H1 (cell line): Measurements from ENCODE around the gene FGD6. TPM values are rescaled to one million over a fixed set of nuclear protein-coding genes. Genes with fewer than 3 reads are reported as not detected.

Experiments
- EGR1 ChIP-seq: IDR thresholded peaks from 2 replicates; pipeline ENCODE4 v1.6.1; 2011; ENCODE audit warnings: low read depth, low read length, borderline replicate concordance
- EP300 ChIP-seq, 2 experiments: IDR thresholded peaks; 1 replicate in 1 of 2; 2 replicates in 1 of 2; pipeline ENCODE4 v1.6.1; 2011 to 2012; ENCODE audit warnings: low read depth in 2 of 2, low read length in 2 of 2, mild to moderate bottlenecking in 2 of 2, borderline replicate concordance in 1 of 2, inconsistent platforms in 1 of 2, moderate library complexity in 1 of 2
- PHF8 ChIP-seq: fragments of 200-600 bp; sonication (generic); conservative IDR thresholded peaks from 2 replicates; pipeline ENCODE4 v1.7.1; 2012; ENCODE audit warnings: low read depth, mild to moderate bottlenecking, inconsistent platforms, low read length, moderate library complexity
- POLR2A ChIP-seq, 2 experiments: IDR thresholded peaks; 1 replicate in 1 of 2; 2 replicates in 1 of 2; pipeline ENCODE4 v1.6.1; 2011; ENCODE audit warnings: low read depth in 2 of 2, low read length in 2 of 2, mild to moderate bottlenecking in 2 of 2; ENCODE audit errors: control extremely low read depth in 1 of 2
- POLR2AphosphoS5 ChIP-seq: IDR thresholded peaks from 2 replicates; pipeline ENCODE4 v1.6.1; 2011; ENCODE audit warnings: low read depth, low read length
- SIN3A ChIP-seq, 2 experiments: IDR thresholded peaks in 1 of 2; conservative IDR thresholded peaks in 1 of 2; 2 replicates each; pipeline ENCODE4 v1.6.1; 2011 to 2012; ENCODE audit warnings: low read length in 2 of 2, improper control_type of control experiment in 1 of 2, low read depth in 1 of 2, mild to moderate bottlenecking in 1 of 2
- polyA plus RNA-seq, 7 experiments: library from polyadenylated mRNA; depleted of rRNA in 3 of 7; stranded (reverse) in 5 of 7; unstranded in 2 of 7; fragments of >200 nt in 5 of 7; fragments of 200-250 nt in 2 of 7; gene quantifications; 1 replicate in 5 of 7; 2 replicates in 1 of 7; 4 replicates in 1 of 7; pipeline versions ENCODE4 v1.2.1 to v1.2.3, GENCODE V29; 2011 to 2013; ENCODE audit warnings: missing spikeins in 2 of 7, mixed read lengths in 2 of 7
- total RNA-seq: library from RNA; stranded (reverse); fragmentation: NEBNext Ultra II Directional; extraction: Animal tissue kit (Norgen Biotek cat#: 25700); gene quantifications from 2 replicates; pipeline ENCODE4 v1.2.1, GENCODE V29; 2021

Gene FGD6
- total and polyA plus RNA-seq, 2 of the 8 experiments (the other 6 are each of a cell fraction or from before 2014, with no cell fraction given) = 12.2 to 24.3 TPM

DNA sequence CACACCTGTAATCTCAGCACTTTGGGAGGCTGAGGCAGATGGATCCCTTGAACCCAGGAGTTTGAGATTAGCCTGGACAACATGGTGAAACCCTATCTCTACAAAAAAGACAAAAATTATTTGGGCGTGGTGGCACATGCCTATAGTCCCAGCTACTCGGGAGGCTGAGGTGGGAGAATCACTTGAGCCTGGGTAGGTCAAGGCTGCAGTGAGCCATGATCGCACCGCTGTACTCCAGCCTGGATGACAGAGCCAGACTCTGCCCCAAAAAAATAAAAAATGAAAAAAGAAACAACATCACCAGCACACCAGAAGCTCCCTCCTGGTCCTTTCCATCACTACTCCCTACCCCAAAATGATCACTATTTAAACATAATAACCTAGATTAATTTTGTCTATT, 2.9 kb upstream of the FGD6 start (continued):
- TF ChIP-seq POLR2A (IDR thresholded peaks at IDR 0.05; ENCODE audit: control extremely low read depth in 1 of 2, low read depth in 2 of 2, low read length in 2 of 2) (no peak), EP300 (IDR thresholded peaks at IDR 0.05; ENCODE audit: borderline replicate concordance in 1 of 2, low read depth in 2 of 2, low read length in 2 of 2) (no peak), POLR2AphosphoS5 (no peak), SIN3A (conservative IDR thresholded peaks at IDR 0.05 in 1 of 2, IDR thresholded peaks at IDR 0.05 in 1 of 2; ENCODE audit: low read depth in 1 of 2, low read length in 2 of 2) (no peak), EGR1 (no peak), PHF8 (no peak)
